ENCODE measurements around the gene CDT1. TPM values are rescaled to one million over a fixed set of nuclear protein-coding genes. Genes with fewer than 3 reads are reported as not detected.

CDT1 gene
- total and polyA plus RNA-seq, 2 experiments from 2014 or later, result 5.1 to 5.2 TPM

- H2AFZ ChIP-seq, result no peak overlapping the region
- no peak for DNase-seq (ENCODE audit: low spot score)
- H3K79me2 ChIP-seq, result no peaks in the 10 kb centered on the region
Observed at GRCh38 chr16:88792668-88793250, 10.8 kb upstream of the CDT1 start.

DNA sequence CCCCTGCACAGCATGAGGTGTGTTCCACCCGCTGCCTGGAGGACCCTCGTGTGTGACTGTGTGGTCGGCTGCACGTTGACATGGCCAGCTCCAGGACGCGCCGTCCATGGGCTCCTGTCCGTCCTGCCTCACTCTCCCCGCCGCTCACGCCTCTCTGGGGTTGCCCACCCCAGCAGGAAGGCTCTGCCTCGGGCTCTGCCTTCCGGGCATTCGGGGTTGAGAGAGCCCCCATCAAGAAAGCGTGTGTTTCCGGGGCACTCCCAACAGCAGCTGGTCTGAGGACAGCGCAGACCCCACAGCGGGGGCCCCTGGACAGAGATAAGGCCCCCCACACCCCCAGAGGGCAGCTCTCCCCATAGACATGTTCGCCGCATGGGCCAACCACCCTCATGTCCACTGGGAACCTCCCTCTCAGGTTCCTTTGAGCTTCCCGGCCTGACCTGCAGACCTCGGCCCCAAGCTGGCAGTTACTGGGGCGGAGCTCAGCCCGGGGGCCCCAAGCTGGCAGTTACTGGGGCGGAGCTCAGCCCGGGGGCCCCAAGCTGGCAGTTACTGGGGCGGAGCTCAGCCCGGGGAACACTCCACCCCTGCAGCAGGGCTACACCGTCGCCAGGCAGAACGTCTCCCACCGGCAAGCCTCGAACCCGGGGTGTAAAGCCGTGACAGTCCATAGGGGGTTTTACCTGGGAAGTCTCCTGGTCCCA lies 10.2 kb upstream of the CDT1 start:
- H3K27ac ChIP-seq, result no peak overlapping the region

More at GRCh38 chr16:88792668-88793250, 10.8 kb upstream of the CDT1 start:
- H4K20me1 ChIP-seq (ENCODE audit: insufficient read depth, poor library complexity, severe bottlenecking), result no peaks in the 10 kb centered on the region
- no peaks in the 10 kb centered on the region for H3K27me3 ChIP-seq
- no peaks in the 10 kb centered on the region for H3K9me2 ChIP-seq (replicated peaks; ENCODE audit: insufficient read depth)
- no peak overlapping the region for H3K4me3 ChIP-seq
- 84% methylated on average over 12 of the region's 12 CpGs for WGBS (ENCODE audit: low lambda C conversion rate, missing lambda C conversion rate)
- H3K36me3 ChIP-seq (replicated peaks; ENCODE audit: insufficient read depth, low read depth), result no peaks in the 10 kb centered on the region
- TF ChIP-seq EZH2phosphoT487 (IDR thresholded peaks at IDR 0.05; ENCODE audit: low read depth, severe bottlenecking, unreplicated experiment), result no peak
- TF ChIP-seq CTCF (IDR thresholded peaks at IDR 0.05; ENCODE audit: poor library complexity), result no peak
- no peak for TF ChIP-seq EZH2 (IDR thresholded peaks at IDR 0.05; ENCODE audit: borderline replicate concordance)
- no peak overlapping the region for H3K27ac ChIP-seq
- no peaks in the 10 kb centered on the region for H3K4me1 ChIP-seq (ENCODE audit: insufficient read depth)
- H3K4me2 ChIP-seq, result no peak overlapping the region
- H3K9me3 ChIP-seq (ENCODE audit: low read depth), result no peaks in the 10 kb centered on the region

GRCh38 chr16:88796278-88796677 lies 7.3 kb upstream of the CDT1 start:
- Histone ChIP-seq H3K9me2 (replicated peaks; ENCODE audit: insufficient read depth) (no peaks in the 10 kb centered on the region), H4K20me1 (ENCODE audit: insufficient read depth, poor library complexity, severe bottlenecking) (no peaks in the 10 kb centered on the region), H3K4me2 (no peak overlapping the region), H3K27ac (no peak overlapping the region), H2AFZ (no peak overlapping the region), H3K4me3 (no peak overlapping the region), H3K36me3 (replicated peaks; ENCODE audit: insufficient read depth, low read depth) (no peaks in the 10 kb centered on the region), H3K9me3 (ENCODE audit: low read depth) (no peaks in the 10 kb centered on the region), H3K79me2 (no peaks in the 10 kb centered on the region), H3K4me1 (ENCODE audit: insufficient read depth) (no peaks in the 10 kb centered on the region), H3K27me3 (no peaks in the 10 kb centered on the region)
- WGBS (ENCODE audit: low lambda C conversion rate, missing lambda C conversion rate), result 77% methylated on average over 4 of the region's 4 CpGs
- TF ChIP-seq EZH2phosphoT487 (IDR thresholded peaks at IDR 0.05; ENCODE audit: low read depth, severe bottlenecking, unreplicated experiment) (no peak), EZH2 (IDR thresholded peaks at IDR 0.05; ENCODE audit: borderline replicate concordance) (no peak), CTCF (IDR thresholded peaks at IDR 0.05; ENCODE audit: poor library complexity) (no peak)
- DNase-seq (ENCODE audit: low spot score), result no peak

More for the DNA sequence above, 10.2 kb upstream of the CDT1 start:
- Histone ChIP-seq H3K27me3 (no peaks in the 10 kb centered on the region), H3K4me2 (no peak overlapping the region), H4K20me1 (ENCODE audit: insufficient read depth, poor library complexity, severe bottlenecking) (no peaks in the 10 kb centered on the region), H3K9me2 (replicated peaks; ENCODE audit: insufficient read depth) (no peaks in the 10 kb centered on the region), H3K9me3 (ENCODE audit: low read depth) (no peaks in the 10 kb centered on the region), H3K4me1 (ENCODE audit: insufficient read depth) (no peaks in the 10 kb centered on the region), H3K79me2 (no peaks in the 10 kb centered on the region), H3K4me3 (no peak overlapping the region), H3K36me3 (replicated peaks; ENCODE audit: insufficient read depth, low read depth) (no peaks in the 10 kb centered on the region), H2AFZ (no peak overlapping the region)
- TF ChIP-seq EZH2 (IDR thresholded peaks at IDR 0.05; ENCODE audit: borderline replicate concordance), result no peak
- TF ChIP-seq CTCF (IDR thresholded peaks at IDR 0.05; ENCODE audit: poor library complexity), result no peak
- TF ChIP-seq EZH2phosphoT487 (IDR thresholded peaks at IDR 0.05; ENCODE audit: low read depth, severe bottlenecking, unreplicated experiment), result no peak
- 78% methylated on average over 34 of the region's 35 CpGs for WGBS (ENCODE audit: low lambda C conversion rate, missing lambda C conversion rate)
- no peak for DNase-seq (ENCODE audit: low spot score)
